WTC11 (cell line): Measurements from ENCODE around the gene TM9SF4. TPM values are rescaled to one million over a fixed set of nuclear protein-coding genes. Genes with fewer than 3 reads are reported as not detected.

Experiments used
- ATAC-seq: fragments of 200-7000 bp; cut with Tn5 transposase; 2 replicates; pipeline ENCODE4 v1.10.0; 2021; ENCODE audit warnings: mild to moderate bottlenecking, moderate library complexity
- CTCF ChIA-PET: fragments of 300-600 bp; sonication (Branson Sonifier 250); formaldehyde crosslinking; loops from one replicate; lab custom pipeline; 2021; ENCODE audit warnings: antibody characterized with exemption; lab: Charles Lee
- POLR2A ChIA-PET: fragments of 350-600 bp; sonication (Branson Sonifier 250); formaldehyde crosslinking; loops from one replicate; lab custom pipeline; 2021; ENCODE audit warnings: antibody characterized with exemption; lab: Charles Lee
- DNase-seq: peaks from one replicate; pipeline ENCODE4 v3.0.0; 2021; ENCODE audit warnings: low spot score
- H3K27ac Mint-ChIP-seq: 2 replicates; pipeline ENCODE4 v1.8.0; 2021; ENCODE audit warnings: mixed read lengths
- H3K27me3 Mint-ChIP-seq: 2 replicates; pipeline ENCODE4 v1.8.0; 2021; ENCODE audit warnings: low read depth, mild to moderate bottlenecking, moderate library complexity, mixed read lengths
- H3K36me3 Mint-ChIP-seq: 2 replicates; pipeline ENCODE4 v1.8.0; 2021; ENCODE audit warnings: mixed read lengths
- H3K4me1 Mint-ChIP-seq: 2 replicates; pipeline ENCODE4 v1.8.0; 2022; ENCODE audit warnings: mixed read lengths
- H3K4me3 Mint-ChIP-seq: 2 replicates; pipeline ENCODE4 v1.8.0; 2021; ENCODE audit warnings: mild to moderate bottlenecking, moderate library complexity, mixed read lengths
- H3K9me3 Mint-ChIP-seq: 2 replicates; pipeline ENCODE4 v1.8.0; 2021; ENCODE audit warnings: mixed read lengths
- AR ChIP-seq: fragments of 250-450 bp; sonication (Bioruptor Pico); IDR thresholded peaks from 2 replicates; pipeline ENCODE4 v1.9.0; 2021; ENCODE audit warnings: mild to moderate bottlenecking
- ATF1 ChIP-seq: sonication (generic); formaldehyde crosslinking; IDR thresholded peaks from 2 replicates; pipeline ENCODE4 v1.8.1; 2023; ENCODE audit warnings: mild to moderate bottlenecking, moderate library complexity, missing genetic modification reagents
- ATF3 ChIP-seq: sonication (generic); formaldehyde crosslinking; conservative IDR thresholded peaks from 2 replicates; pipeline ENCODE4 v1.8.1; 2022; ENCODE audit warnings: mild to moderate bottlenecking, missing genetic modification reagents
- CBFB ChIP-seq: sonication (generic); formaldehyde crosslinking; IDR thresholded peaks from 2 replicates; pipeline ENCODE4 v1.8.1; 2022; ENCODE audit warnings: mild to moderate bottlenecking, low read depth, missing genetic modification reagents
- ETV6 ChIP-seq: sonication (generic); formaldehyde crosslinking; IDR thresholded peaks from 2 replicates; pipeline ENCODE4 v1.8.1; 2022; ENCODE audit warnings: mild to moderate bottlenecking, missing genetic modification reagents
- FOXP1 ChIP-seq: sonication (generic); formaldehyde crosslinking; IDR thresholded peaks from 2 replicates; pipeline ENCODE4 v1.8.0; 2022; ENCODE audit warnings: missing genetic modification reagents, mild to moderate bottlenecking, moderate library complexity, borderline replicate concordance
- GABPB1 ChIP-seq: sonication (generic); formaldehyde crosslinking; IDR thresholded peaks from 2 replicates; pipeline ENCODE4 v1.8.1; 2023; ENCODE audit warnings: mild to moderate bottlenecking, missing genetic modification reagents
- GTF2I ChIP-seq: fragments of 250-450 bp; sonication (Bioruptor Pico); conservative IDR thresholded peaks from 2 replicates; pipeline ENCODE4 v1.4.0; 2021; ENCODE audit warnings: mild to moderate bottlenecking
- IRF2 ChIP-seq: sonication (generic); formaldehyde crosslinking; IDR thresholded peaks from 2 replicates; pipeline ENCODE4 v1.8.0; 2022; ENCODE audit warnings: low read depth, missing genetic modification reagents, borderline replicate concordance
- JUN ChIP-seq: sonication (generic); formaldehyde crosslinking; IDR thresholded peaks from 2 replicates; pipeline ENCODE4 v1.8.0; 2023; ENCODE audit warnings: mild to moderate bottlenecking, missing genetic modification reagents
- MAX ChIP-seq: sonication (generic); formaldehyde crosslinking; IDR thresholded peaks from 2 replicates; pipeline ENCODE4 v1.8.0; 2022; ENCODE audit warnings: mild to moderate bottlenecking, missing genetic modification reagents
- MXD4 ChIP-seq: fragments of 250-450 bp; sonication (Bioruptor Pico); IDR thresholded peaks from 2 replicates; pipeline ENCODE4 v1.8.0; 2021; ENCODE audit warnings: mild to moderate bottlenecking, moderate library complexity, borderline replicate concordance
- NFYB ChIP-seq: sonication (generic); formaldehyde crosslinking; conservative IDR thresholded peaks from 2 replicates; pipeline ENCODE4 v1.8.0; 2022; ENCODE audit warnings: low read depth, missing genetic modification reagents
- NR1H2 ChIP-seq: sonication (generic); formaldehyde crosslinking; IDR thresholded peaks from 2 replicates; pipeline ENCODE4 v1.9.0; 2021; ENCODE audit warnings: mild to moderate bottlenecking, moderate library complexity, missing genetic modification reagents
- NR2C2 ChIP-seq: sonication (generic); formaldehyde crosslinking; IDR thresholded peaks from 2 replicates; pipeline ENCODE4 v1.8.0; 2022; ENCODE audit warnings: mild to moderate bottlenecking, missing genetic modification reagents
- NR3C1 ChIP-seq: sonication (generic); formaldehyde crosslinking; conservative IDR thresholded peaks from 2 replicates; pipeline ENCODE4 v1.8.1; 2023; ENCODE audit warnings: low read depth, mild to moderate bottlenecking, missing genetic modification reagents
- OVOL2 ChIP-seq: fragments of 250-450 bp; sonication (Bioruptor Pico); IDR thresholded peaks from 2 replicates; pipeline ENCODE4 v1.9.0; 2021; ENCODE audit warnings: mild to moderate bottlenecking, borderline replicate concordance
- PRRX2 ChIP-seq: fragments of 250-450 bp; sonication (Bioruptor Pico); IDR thresholded peaks from 2 replicates; pipeline ENCODE4 v1.8.0; 2021; ENCODE audit warnings: mild to moderate bottlenecking
- RORB ChIP-seq: fragments of 250-450 bp; sonication (Bioruptor Pico); IDR thresholded peaks from 2 replicates; pipeline ENCODE4 v1.9.0; 2021; ENCODE audit warnings: mild to moderate bottlenecking
- SP1 ChIP-seq: sonication (generic); formaldehyde crosslinking; conservative IDR thresholded peaks from 2 replicates; pipeline ENCODE4 v1.8.1; 2022; ENCODE audit warnings: missing genetic modification reagents
- TCF7 ChIP-seq: sonication (generic); formaldehyde crosslinking; IDR thresholded peaks from 2 replicates; pipeline ENCODE4 v1.8.0; 2022; ENCODE audit warnings: mild to moderate bottlenecking, low read depth, missing genetic modification reagents, moderate library complexity
- ZBTB21 ChIP-seq: sonication (generic); formaldehyde crosslinking; IDR thresholded peaks from 2 replicates; pipeline ENCODE4 v1.8.1; 2023; ENCODE audit warnings: mild to moderate bottlenecking, missing genetic modification reagents, borderline replicate concordance
- ZMAT4 ChIP-seq: fragments of 250-450 bp; sonication (Bioruptor Pico); IDR thresholded peaks from 2 replicates; pipeline ENCODE4 v1.9.0; 2021; ENCODE audit warnings: mild to moderate bottlenecking
- ZNF121 ChIP-seq: sonication (generic); formaldehyde crosslinking; IDR thresholded peaks from 2 replicates; pipeline ENCODE4 v1.8.0; 2023; ENCODE audit warnings: missing genetic modification reagents
- ZNF138 ChIP-seq: sonication (generic); formaldehyde crosslinking; conservative IDR thresholded peaks from 2 replicates; pipeline ENCODE4 v1.8.1; 2022; ENCODE audit warnings: mild to moderate bottlenecking, moderate library complexity, missing genetic modification reagents
- ZNF423 ChIP-seq: fragments of 250-450 bp; sonication (Bioruptor Pico); IDR thresholded peaks from 2 replicates; pipeline ENCODE4 v2.1.2; 2022; ENCODE audit warnings: mild to moderate bottlenecking, moderate library complexity
- total RNA-seq: library from RNA; stranded (reverse); gene quantifications from 3 replicates; pipeline ENCODE4 v1.2.3, GENCODE V29; 2021

The TM9SF4 gene
- total RNA-seq, 1 experiment from 2014 or later = 44.8 TPM

GRCh38 chr20:32098786-32099185, 10.7 kb upstream of the TM9SF4 start:
- H3K27ac Mint-ChIP-seq = no peak overlapping the region
- TF ChIP-seq ZMAT4 (no peak), ZNF423 (no peak), FOXP1 (no peak), MAX (CRISPR knock-in tag) (no peak), ETV6 (no peak), SP1 (CRISPR knock-in tag) (no peak), PRRX2 (CRISPR knock-in tag) (no peak), ZNF138 (CRISPR knock-in tag) (no peak), NR3C1 (CRISPR knock-in tag) (no peak), ATF3 (CRISPR knock-in tag) (no peak), JUN (no peak), NFYB (CRISPR knock-in tag) (no peak), ZBTB21 (no peak), NR2C2 (CRISPR knock-in tag) (no peak), MXD4 (CRISPR knock-in tag) (no peak), NR1H2 (no peak)
- TF ChIP-seq, all 79 proteins: peak for 0
- ChIA-PET POLR2A (no interaction called here), CTCF (interaction anchor here (1.0 kb wide), 1 partner anchor 81 kb away, joined by 3 read pairs; no protein-coding TSS in a partner anchor)
- Mint-ChIP-seq H3K4me1 (no peaks in the 10 kb centered on the region), H3K36me3 (no peaks in the 10 kb centered on the region), H3K4me3 (no peak overlapping the region), H3K9me3 (no peaks in the 10 kb centered on the region), H3K27me3 (peaks cover 23% of the 10 kb centered on the region)
- DNase-seq = no peak
- ATAC-seq = no peak

GRCh38 chr20:32108814-32109391, 611 bp upstream of the TM9SF4 start:
- Mint-ChIP-seq H3K27ac (no peak overlapping the region), H3K9me3 (no peaks in the 10 kb centered on the region)
- TF ChIP-seq ATF1 (CRISPR knock-in tag) = no peak
- TF ChIP-seq GABPB1 (CRISPR knock-in tag) = no peak
- no peak for TF ChIP-seq AR (CRISPR knock-in tag)
- no peak for TF ChIP-seq ZNF121
- TF ChIP-seq, all 79 proteins: peak for 0
- POLR2A ChIA-PET = interaction anchor here (0.7 to 0.8 kb wide), 2 partner anchors 57 to 92 kb away, joined by 3 read pairs; partner anchors contain the start of gene HCK
- CTCF ChIA-PET = interaction anchor here (1.0 to 1.5 kb wide), 3 partner anchors 91 to 256 kb away, joined by 3 to 6 read pairs (median 3); partner anchors contain the start of gene PDRG1
- H3K36me3 Mint-ChIP-seq = peaks cover 3% of the 10 kb centered on the region; the same call in 1 of the 2 replicates
- peak overlapping the region; percentile 96 for H3K4me3 Mint-ChIP-seq
- no peak for ATAC-seq
- peaks cover 9% of the 10 kb centered on the region for H3K27me3 Mint-ChIP-seq
- H3K4me1 Mint-ChIP-seq = peaks cover 7% of the 10 kb centered on the region
- no peak for DNase-seq

- Mint-ChIP-seq H3K36me3 (peaks cover 5% of the 10 kb centered on the region), H3K9me3 (no peaks in the 10 kb centered on the region), H3K4me3 (peak overlapping the region; percentile 96), H3K4me1 (peaks cover 10% of the 10 kb centered on the region), H3K27me3 (no peaks in the 10 kb centered on the region; the same call in 1 of the 2 replicates), H3K27ac (peak overlapping the region; percentile 100)
- DNase-seq (no peak), ATAC-seq (no peak)
- POLR2A ChIA-PET = no interaction called here
- CTCF ChIA-PET = interaction anchor here (1.1 to 1.5 kb wide), 3 partner anchors 20 to 158 kb away, joined by 3 to 6 read pairs (median 4); partner anchors contain the start of gene PDRG1
- TF ChIP-seq TCF7 (CRISPR knock-in tag) (no peak), IRF2 (CRISPR knock-in tag) (no peak), RORB (CRISPR knock-in tag) (no peak), CBFB (CRISPR knock-in tag) (no peak), AR (CRISPR knock-in tag) (no peak), OVOL2 (CRISPR knock-in tag) (no peak), JUN (no peak), MAX (CRISPR knock-in tag) (no peak), GTF2I (CRISPR knock-in tag) (no peak)
Observed at GRCh38 chr20:32110173-32110704, 725 bp downstream of the TM9SF4 start.
